GM18907 (cell line): ENCODE results near the gene MINDY4.

Experiments
- ATAC-seq: cut with Tn5 transposase; IDR thresholded peaks from one replicate; pipeline ENCODE4 v1.9.1; 2021; ENCODE audit warnings: mild to moderate bottlenecking, moderate library complexity; ENCODE audit not compliant: unreplicated experiment

Gene MINDY4

GRCh38 chr7:30925117-30925516 is 153.9 kb downstream of the MINDY4 start:
- ATAC-seq, result no peak

GRCh38 chr7:30925913-30926312 is 154.7 kb downstream of the MINDY4 start:
- ATAC-seq, result no peak

- no peak for ATAC-seq
These were observed 155.1 kb downstream of the MINDY4 start for GRCh38 chr7:30926313-30926712.

GRCh38 chr7:30927040-30927439 is 155.8 kb downstream of the MINDY4 start:
- no peak for ATAC-seq

DNA sequence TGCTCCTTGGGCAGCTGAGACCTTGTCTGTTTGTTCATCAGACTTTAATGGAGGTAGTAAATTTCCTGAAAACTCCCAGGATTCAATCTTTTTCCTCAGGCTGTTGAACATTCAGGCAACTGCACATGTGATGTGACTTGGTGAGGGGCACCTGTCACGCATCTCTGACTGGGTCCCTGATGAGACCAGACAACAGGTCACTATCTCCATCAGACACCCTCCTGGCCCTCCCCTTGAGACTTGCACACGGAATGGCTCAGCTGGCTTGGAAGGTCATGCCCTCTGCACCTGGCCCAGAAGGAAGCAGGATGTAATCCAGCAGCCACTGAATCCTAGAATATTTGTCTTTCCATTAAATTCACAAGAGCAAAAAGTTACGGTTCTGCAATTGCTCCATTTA is 156.3 kb downstream of the MINDY4 start:
- no peak for ATAC-seq

GRCh38 chr7:30928254-30928872 is 157.1 kb downstream of the MINDY4 start:
- ATAC-seq, result no peak

- ATAC-seq, result no peak
These were observed 158.5 kb downstream of the MINDY4 start for GRCh38 chr7:30929686-30930085.

- no peak for ATAC-seq
These were observed 159.4 kb downstream of the MINDY4 start for GRCh38 chr7:30930621-30931020.

DNA sequence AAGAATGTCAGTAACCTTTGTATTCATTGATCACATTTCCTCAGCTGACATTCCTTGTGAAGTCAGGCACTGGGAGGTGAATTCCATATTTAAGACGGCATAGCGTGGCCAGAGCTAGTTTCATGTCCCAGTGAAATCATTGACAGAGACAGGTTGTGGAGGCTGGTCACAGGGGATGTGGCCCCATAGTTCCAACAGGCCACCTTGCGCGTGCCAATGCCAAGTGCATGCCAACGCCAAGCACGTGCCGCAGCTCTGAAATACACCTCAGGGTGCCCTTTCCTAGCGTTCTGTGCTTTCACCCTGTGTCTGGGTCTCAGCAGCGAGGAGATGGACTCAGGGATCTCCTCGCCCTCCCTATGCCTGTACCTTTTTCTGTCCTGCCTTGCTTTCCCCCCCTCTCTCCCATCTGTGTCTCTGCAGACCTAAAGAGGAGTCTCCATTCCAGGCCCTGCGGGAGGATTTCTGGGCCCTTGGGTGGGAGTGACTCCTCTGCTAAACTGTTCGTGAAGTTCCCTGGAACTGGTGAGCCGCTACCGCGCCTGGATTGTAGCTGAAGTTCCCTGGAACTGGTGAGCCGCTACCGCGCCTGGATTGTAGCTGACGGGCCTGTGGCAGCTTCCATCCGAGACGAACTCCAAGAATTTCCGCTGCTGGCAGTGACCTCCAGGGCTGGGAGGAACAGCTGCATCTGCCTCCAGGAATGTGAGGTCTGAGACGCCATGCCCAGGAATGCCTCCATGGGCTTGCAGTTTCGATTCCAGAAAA is 160.1 kb downstream of the MINDY4 start:
- no peak for ATAC-seq

DNA sequence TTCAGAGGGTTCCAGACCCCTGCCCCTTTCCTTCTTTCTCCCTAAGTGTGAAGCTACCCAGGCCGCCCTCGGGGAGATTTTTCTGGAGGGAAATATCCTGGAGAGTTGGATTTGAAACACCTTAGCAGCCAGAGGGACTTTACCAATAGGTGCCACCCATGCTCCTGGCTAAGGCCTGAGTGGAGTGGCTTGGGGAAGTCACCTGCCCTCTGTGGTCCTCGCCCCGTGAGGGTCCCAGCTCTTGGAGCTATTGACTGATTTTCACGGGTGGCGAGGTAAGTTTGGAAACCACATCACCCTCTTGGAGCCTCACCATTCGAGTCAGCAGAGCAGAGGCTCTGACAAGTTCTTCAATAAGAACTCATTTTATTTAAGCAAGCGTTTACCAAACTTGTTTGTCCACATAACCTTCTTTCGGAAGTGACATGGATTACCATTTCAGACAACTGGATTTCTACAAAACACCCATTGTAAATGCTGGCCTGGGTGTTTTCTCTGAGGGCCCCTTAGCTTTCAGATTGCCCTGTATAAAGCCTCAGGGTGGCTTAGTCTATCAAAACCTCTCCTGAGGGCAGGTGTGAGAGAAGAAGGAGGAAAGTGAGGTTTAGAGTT is 160.8 kb downstream of the MINDY4 start:
- ATAC-seq, result no peak

GRCh38 chr7:30932562-30932961 is 161.3 kb downstream of the MINDY4 start:
- ATAC-seq, result no peak

GRCh38 chr7:30933124-30933974 is 162.1 kb downstream of the MINDY4 start:
- ATAC-seq, result no peak

DNA sequence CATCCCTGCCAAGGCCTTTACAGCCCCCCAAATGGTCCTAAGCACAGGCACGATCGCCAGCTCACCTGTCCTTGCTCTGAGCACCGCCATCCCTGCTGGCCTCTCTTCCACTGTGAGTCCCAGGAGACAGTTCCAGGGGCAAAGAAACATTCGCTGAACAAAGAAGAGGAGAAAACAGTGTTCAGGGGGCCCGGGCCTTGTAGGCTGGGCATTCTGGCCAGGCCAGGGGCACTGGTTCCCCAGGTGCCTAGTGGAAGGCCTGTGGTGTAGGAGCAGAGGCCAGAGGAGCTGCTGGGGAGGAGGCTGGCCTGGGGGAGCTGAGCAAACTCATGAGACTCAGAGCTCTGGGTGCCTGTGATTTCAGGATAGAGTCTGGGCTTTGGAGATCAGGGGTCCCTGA is 163.0 kb downstream of the MINDY4 start:
- ATAC-seq, result no peak

GRCh38 chr7:30934732-30935568 is 163.7 kb downstream of the MINDY4 start:
- no peak for ATAC-seq

- ATAC-seq, result no peak
These were observed 164.3 kb downstream of the MINDY4 start for GRCh38 chr7:30935569-30935877.

DNA sequence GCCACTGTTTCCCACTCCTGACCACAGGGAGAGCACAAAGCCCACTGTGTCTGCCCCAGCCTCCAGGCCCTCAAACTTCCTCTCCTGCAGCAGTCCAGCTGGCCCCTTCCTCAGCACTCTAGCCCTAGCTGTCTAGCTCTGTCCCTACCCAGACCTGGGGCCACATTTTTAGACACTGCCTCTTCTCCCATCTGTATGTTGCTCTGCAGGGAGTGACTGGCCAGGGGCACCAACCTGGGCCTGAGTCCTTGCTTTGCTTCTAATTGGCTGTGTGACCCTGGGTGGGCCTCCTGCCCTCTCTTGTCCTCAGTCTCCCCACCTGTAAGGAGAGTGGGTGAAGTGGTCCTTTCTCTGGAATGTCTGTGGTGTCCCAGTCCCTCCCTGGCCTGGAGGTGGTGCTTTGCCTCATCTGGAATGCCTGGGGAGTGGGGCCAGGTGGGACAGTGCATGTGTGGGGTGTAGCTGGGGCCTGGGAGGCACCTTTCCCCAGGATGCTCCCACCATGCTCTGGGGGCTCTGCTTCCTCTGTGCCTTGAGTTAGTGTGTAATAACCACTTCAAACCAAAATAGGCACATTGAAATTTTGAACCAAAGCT is 165.5 kb downstream of the MINDY4 start:
- ATAC-seq, result no peak

- no peak for ATAC-seq
These were observed 166.2 kb downstream of the MINDY4 start for GRCh38 chr7:30937416-30937815.

DNA sequence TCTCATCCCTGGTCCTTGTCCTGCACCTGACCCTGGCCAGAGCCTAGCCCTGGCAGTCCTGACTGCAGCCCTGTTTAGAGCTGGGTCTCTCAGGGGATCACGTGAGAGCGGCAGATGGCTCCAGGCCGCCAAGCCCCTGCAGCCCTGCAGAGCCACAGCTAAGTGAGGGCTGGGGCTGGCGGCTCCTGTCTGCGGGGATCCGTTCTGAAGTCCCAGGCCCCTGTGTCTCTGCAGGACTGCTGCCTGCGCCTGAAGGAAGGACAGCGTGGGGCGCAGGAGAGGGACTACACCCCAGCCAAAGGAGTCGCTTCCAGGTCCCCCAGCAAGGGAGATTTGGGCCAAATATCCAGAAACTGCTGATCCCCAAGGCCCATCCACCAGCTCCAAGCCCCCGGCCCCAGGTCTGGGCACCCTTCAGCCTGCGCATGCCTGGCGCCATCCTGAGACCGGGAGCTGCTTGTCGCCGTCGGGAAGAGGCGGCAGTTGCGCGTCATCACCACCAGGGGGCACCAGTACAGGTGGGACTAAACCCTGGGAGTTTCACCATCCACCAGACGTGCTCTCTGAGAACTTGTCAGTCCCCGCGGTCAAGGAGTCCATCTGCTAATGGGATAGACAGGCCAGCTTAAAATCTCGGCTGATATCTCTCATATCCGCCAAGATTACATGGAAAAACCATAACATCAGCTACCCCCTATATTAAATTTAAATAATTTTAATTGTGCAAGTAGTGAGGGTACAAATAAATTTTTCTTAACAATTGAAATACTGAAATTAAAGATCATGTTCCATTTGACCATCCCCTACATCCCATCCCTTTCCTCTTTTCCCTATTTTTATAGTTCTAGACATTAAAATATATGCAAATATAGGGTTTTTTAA is 167.5 kb downstream of the MINDY4 start:
- peak; percentile 85 for ATAC-seq
